ENCODE measurements around the gene MEGF8. TPM values are rescaled to one million over a fixed set of nuclear protein-coding genes. Genes with fewer than 3 reads are reported as not detected.

Gene MEGF8
- total and polyA plus RNA-seq, 4 donors, result 1.2 to 13.7 (median 9.4) TPM

- 92% methylated on average over 5 of the region's 5 CpGs for WGBS
- TF ChIP-seq MAX (IDR thresholded peaks at IDR 0.05) (no peak), FOXA1 (IDR thresholded peaks at IDR 0.05) (no peak), REST (IDR thresholded peaks at IDR 0.05) (no peak), ATF3 (IDR thresholded peaks at IDR 0.05) (no peak), FOXA2 (IDR thresholded peaks at IDR 0.05) (no peak), HNF4A (conservative IDR thresholded peaks at IDR 0.05) (no peak), TAF1 (conservative IDR thresholded peaks at IDR 0.05) (no peak)
- peaks cover 10 to 30% (median 20%) of the 10 kb centered on the region in 4 donors for H3K4me1 ChIP-seq (ENCODE audit: control insufficient read depth in 4 of 4, insufficient read depth in 4 of 4, low read length in 3 of 4)
- no peaks in the 10 kb centered on the region for H3K9me3 ChIP-seq (ENCODE audit: control insufficient read depth in 4 of 4, low read length in 3 of 4)
- H3K9ac ChIP-seq (ENCODE audit: low read depth in 1 of 2, low read length in 2 of 2), result no peak overlapping the region
- no peaks in the 10 kb centered on the region for H3K27me3 ChIP-seq (ENCODE audit: control insufficient read depth in 4 of 4, insufficient read depth in 4 of 4, low read length in 3 of 4)
- no peak for DNase-seq (ENCODE audit: low spot score)
- no peak overlapping the region for H3K4me3 ChIP-seq (ENCODE audit: low read depth in 1 of 3, low read length in 3 of 3)
- H3K36me3 ChIP-seq (ENCODE audit: control insufficient read depth in 4 of 4, insufficient read depth in 3 of 4, low read depth in 1 of 4, low read length in 3 of 4), result no peaks in the 10 kb centered on the region
- H3K27ac ChIP-seq (ENCODE audit: low read depth in 1 of 2, low read length in 2 of 2), result no peak overlapping the region
These were observed 1.9 kb downstream of the MEGF8 start for GRCh38 chr19:42327381-42327780.

GRCh38 chr19:42328106-42328505, 2.7 kb downstream of the MEGF8 start:
- no peak overlapping the region for H3K27ac ChIP-seq (ENCODE audit: low read depth in 1 of 2, low read length in 2 of 2)
- no peak overlapping the region for H3K4me3 ChIP-seq (ENCODE audit: low read depth in 1 of 3, low read length in 3 of 3)
- no peaks in the 10 kb centered on the region for H3K9me3 ChIP-seq (ENCODE audit: control insufficient read depth in 4 of 4, low read length in 3 of 4)
- no peak overlapping the region for H3K9ac ChIP-seq (ENCODE audit: low read depth in 1 of 2, low read length in 2 of 2)
- TF ChIP-seq JUND (IDR thresholded peaks at IDR 0.05), result no peak
- TF ChIP-seq ZBTB33 (IDR thresholded peaks at IDR 0.05), result no peak
- TF ChIP-seq YY1 (IDR thresholded peaks at IDR 0.05), result no peak
- TF ChIP-seq HNF4G (IDR thresholded peaks at IDR 0.05), result no peak
- TF ChIP-seq NR2F2 (IDR thresholded peaks at IDR 0.05), result no peak
- TF ChIP-seq ATF3 (IDR thresholded peaks at IDR 0.05), result no peak
- TF ChIP-seq EGR1 (IDR thresholded peaks at IDR 0.05; ENCODE audit: low read depth in 2 of 2), result no peak
- TF ChIP-seq GABPA (IDR thresholded peaks at IDR 0.05 in 1 of 2, conservative IDR thresholded peaks at IDR 0.05 in 1 of 2), result no peak
- H3K27me3 ChIP-seq (ENCODE audit: control insufficient read depth in 4 of 4, insufficient read depth in 4 of 4, low read length in 3 of 4), result no peaks in the 10 kb centered on the region
- WGBS, result 63% methylated on average over 1 of the region's 1 CpG
- peaks cover 10 to 30% (median 20%) of the 10 kb centered on the region in 4 donors for H3K4me1 ChIP-seq (ENCODE audit: control insufficient read depth in 4 of 4, insufficient read depth in 4 of 4, low read length in 3 of 4)
- H3K36me3 ChIP-seq (ENCODE audit: control insufficient read depth in 4 of 4, insufficient read depth in 3 of 4, low read depth in 1 of 4, low read length in 3 of 4), result no peaks in the 10 kb centered on the region
- no peak for DNase-seq (ENCODE audit: low spot score)

All from liver (tissue), 9 donors.